Measurements from ENCODE around the gene CDC40.

CDC40 gene
- 45.1 to 67.8 reads per million in 2 donors for total RNA-seq

GRCh38 chr6:110180228-110181008 is at the start of gene CDC40:
TSS of gene CDC40 (plus strand) at chr6:110180427. CDS start at chr6:110180445, 18 bp downstream.
- DNase-seq: peak; percentile 45

GRCh38 chr6:110137924-110138887 is 42.0 kb upstream of the CDC40 start:
- no peak for DNase-seq

DNA sequence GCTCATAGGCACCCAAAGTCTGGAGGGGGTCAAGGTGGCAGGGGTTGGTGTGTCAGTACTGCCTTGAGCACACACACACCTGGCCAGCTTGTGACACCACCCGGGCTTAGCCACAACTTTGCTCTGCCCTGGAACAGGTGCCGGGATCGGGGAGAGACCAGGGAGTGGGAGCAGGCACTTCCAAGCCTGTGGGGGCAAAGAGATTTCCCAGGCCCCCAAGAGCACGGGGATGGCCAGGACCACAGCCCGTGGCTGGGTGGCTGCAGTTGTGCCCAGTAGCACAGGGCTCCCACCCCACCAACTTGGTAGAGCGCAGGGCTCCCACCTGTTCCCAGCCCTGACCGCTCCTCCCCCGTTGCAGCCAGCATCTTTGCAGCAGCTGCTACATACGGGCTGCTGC is 41.2 kb upstream of the CDC40 start:
- DNase-seq: no peak

DNA sequence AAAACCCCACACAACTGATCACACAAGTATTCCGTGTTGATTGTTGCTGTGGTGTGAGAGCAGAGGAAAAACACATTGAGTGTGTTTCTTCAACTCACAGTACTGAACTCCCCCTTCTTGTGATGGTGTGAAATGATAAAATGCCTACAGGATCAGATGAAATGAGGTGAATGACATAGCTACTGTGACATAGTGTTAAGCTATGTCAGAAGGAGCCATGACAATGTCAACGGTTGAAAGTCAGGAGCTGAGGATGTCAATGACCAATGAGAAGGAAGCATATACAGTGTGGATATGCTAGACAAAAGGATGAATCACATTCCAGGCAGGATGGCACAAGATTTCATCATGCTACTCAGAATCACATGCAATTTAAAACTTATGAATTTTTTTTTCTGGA is 39.6 kb upstream of the CDC40 start:
- DNase-seq: no peak

DNA sequence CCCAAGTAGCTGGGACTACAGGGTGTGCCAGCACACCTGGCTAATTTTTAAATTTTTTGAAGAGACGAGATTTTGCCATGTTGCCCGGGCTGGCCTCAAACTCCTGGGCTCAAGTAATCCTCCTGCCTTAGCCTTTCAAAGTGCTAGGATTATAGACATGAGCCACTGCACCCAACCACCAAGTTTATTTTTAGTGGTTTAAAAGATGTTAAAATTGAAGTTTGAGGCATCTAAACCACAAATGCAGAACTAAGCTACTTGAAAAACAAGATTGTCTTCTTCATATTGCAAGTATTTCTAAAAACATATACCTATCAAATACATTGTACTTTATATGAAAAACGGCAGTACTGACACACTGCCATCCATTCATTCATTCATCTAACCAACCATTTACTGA is 32.4 kb upstream of the CDC40 start:
- no peak for DNase-seq

- DNase-seq: no peak
Observed at GRCh38 chr6:110158479-110158878, 21.7 kb upstream of the CDC40 start.

DNA sequence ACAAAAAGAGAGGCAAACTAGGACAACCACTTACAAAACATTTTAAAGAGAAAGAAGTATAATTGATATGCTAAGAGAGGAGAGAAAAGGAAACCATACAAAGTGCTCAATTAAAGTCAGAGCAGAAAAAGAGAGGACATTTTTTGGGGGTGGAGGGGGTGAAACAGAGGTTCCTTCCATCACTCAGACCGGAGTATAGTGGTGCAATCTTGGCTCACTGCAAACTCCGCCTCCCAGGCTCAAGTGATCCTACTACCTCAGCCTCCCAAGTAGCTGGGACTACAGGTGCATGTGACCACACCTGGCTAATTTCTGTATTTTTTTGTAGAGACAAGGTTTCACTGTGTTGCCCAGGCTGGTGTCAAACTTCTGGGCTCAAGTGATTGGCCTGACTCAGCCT is 10.1 kb upstream of the CDC40 start:
- no peak for DNase-seq

DNA sequence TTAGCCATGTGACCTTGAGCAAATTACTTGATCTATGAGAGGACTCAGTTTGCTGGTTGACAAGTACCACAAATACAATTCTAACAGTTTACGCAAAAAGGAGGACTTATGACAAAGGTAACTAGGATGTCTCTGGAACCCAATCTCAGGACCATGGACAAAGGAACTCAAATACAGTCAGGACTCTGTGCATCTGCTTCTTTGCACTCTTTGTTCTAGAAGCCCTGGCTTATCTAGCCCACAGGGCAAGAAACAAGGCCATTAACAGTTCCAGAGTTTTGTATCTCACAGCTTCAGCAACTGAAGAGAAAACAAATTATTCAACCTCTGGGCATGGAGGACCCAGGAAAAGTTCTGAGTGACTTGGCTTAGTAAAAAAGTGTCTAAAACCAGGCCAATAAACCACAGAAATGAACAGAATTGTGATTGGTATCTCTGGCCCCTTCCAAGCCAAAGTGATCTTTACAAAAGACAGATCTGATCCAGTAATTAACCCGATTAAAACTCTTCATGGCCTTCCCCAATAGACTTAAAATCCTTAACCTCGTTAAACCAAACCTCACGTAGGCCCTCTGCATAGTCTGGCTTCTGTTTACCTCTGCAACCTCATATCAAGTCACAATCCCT is 6.6 kb upstream of the CDC40 start:
- DNase-seq: no peak

GRCh38 chr6:110178626-110179405 is 1.4 kb upstream of the CDC40 start:
- peak; percentile 66 for DNase-seq

GRCh38 chr6:110179406-110180227 is 610 bp upstream of the CDC40 start, which contains the start of gene WASF1:
TSS of gene WASF1 (minus strand) at chr6:110179670. CDS start at chr6:110127601, 52,069 bp downstream.
- DNase-seq: peak; percentile 84

GRCh38 chr6:110181131-110182030 is 1.2 kb downstream of the CDC40 start:
- no peak for DNase-seq

DNA sequence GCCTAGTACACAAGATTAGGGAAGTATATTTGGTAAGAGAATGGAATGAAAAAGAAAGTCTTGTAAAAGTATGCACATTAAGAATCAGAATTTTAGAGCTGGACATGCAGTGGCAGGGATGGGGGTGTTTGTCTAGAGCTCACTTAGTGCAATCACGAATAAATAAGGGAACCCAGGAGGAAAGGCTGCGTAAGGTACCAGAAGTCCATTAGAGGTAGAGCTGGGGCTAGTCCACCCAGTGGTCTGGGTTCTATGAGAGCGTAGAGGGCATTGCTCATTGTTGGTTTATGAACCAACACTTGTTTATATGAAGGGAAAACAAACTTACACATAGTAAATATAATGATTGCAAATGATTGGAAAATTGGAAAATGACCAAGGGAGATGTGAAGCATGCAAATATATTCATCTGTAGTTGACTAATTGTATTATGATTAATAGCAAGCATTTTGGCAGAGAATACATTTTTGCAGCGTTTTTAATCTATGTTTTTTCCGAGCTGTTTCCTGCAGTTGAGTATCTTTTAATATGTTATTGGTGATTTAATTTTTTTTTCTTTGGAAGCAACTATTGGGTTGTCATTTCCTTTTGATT is 3.2 kb downstream of the CDC40 start:
- DNase-seq: no peak

- DNase-seq: no peak
Observed at GRCh38 chr6:110185879-110186278, 5.7 kb downstream of the CDC40 start.

GRCh38 chr6:110188791-110189190 is 8.6 kb downstream of the CDC40 start:
- no peak for DNase-seq

DNA sequence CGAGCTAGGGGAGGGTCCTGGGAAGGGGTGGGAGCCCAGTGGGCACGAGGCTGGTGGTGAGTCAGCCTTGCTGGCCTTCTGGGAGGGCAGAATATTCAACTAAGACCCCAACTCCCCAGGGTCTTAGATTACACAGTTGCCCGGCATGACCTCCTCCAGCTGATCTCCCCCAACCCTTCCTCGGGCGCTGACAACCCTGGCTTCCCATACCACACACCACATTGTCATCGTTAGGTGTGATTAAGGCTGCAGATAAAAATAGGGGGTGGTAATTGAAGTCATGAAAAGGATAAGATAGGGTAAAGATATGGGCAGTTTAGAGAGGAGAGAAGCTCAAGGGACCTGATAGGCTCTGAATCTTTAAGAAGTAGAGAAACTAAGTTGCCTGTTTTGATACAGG is 10.5 kb downstream of the CDC40 start:
- DNase-seq: no peak

GRCh38 chr6:110191477-110191876 is 11.2 kb downstream of the CDC40 start:
- DNase-seq: no peak

DNA sequence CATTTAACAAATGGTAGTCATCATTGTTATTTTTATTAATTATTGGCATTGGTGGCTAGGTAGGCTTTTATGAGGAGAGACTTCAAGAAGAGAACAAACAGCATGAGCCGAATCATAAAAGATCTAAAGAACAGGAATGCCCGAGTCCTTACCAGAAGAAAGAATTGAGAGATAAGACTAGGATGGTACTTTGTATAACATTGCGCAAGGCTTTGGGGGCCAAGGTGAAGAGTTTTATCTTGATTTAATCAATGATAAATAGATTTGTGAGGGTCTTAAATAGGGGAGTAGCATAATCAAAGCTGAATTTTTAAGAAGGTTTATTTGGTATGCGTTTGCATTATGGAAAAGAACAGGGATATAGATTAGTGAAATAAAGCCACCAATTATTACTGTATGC is 15.4 kb downstream of the CDC40 start:
- no peak for DNase-seq

- DNase-seq: no peak
Observed at GRCh38 chr6:110196874-110197273, 16.6 kb downstream of the CDC40 start.

GRCh38 chr6:110198561-110198960 is 18.3 kb downstream of the CDC40 start:
- no peak for DNase-seq
